ENCODE data around the gene CASQ2. TPM values are rescaled to one million over a fixed set of nuclear protein-coding genes. Genes with fewer than 3 reads are reported as not detected.

The CASQ2 gene
- polyA plus RNA-seq, 1 of the 3 experiments (the other 2 are of a cell fraction): not detected

DNA sequence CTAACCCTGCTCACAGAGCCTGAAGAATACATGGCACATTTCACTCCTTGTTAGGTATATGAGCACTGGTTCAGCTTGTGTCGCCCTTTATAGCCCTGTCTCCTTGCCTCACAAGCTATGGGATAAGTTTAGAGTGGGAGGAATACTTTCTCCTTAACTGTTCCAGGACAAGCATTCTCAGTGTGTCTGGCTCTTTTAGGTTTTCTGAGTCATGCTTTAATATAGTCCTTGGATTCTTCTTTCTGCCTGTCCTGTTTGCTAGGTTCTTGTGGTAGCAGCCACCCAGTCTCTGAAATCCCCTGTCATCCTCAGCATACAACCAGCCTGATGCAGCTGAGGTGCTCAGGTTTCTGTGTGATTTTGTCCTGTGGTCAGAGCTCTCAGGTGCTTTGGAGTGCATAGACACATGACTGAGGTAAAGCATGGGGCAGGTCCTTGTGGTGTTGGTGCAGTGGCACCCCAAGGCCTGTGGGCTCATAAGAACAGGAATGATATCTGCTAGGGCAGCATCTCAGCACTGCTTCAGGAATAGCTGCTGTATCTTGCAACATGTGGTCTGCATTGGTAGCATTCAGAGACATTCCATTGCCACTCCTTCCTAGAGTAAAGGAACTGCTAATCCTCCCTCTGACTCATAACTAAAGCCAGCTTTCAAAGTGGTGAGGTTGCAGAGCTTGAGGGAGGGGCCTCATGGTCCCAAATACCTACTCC, 14.2 kb upstream of the CASQ2 start:
- no peak overlapping the region for H3K9ac ChIP-seq
- H3K36me3 ChIP-seq (replicated peaks in 1 of 2; ENCODE audit: control insufficient read depth in 1 of 2, insufficient read depth in 2 of 2, low read length in 1 of 2): no peaks in the 10 kb centered on the region
- no peak overlapping the region for H2AFZ ChIP-seq (ENCODE audit: low read depth)
- H3K4me3 ChIP-seq (ENCODE audit: low read depth in 2 of 2, low read length in 1 of 2): no peak overlapping the region
- POLR2A ChIA-PET: no interaction called here
- H3F3A ChIP-seq (replicated peaks; ENCODE audit: insufficient read depth): no peaks in the 10 kb centered on the region
- no peak for TF ChIP-seq FOXM1 (IDR thresholded peaks at IDR 0.05; ENCODE audit: low read depth)
- TF ChIP-seq POLR2AphosphoS5 (IDR thresholded peaks at IDR 0.05; ENCODE audit: low read depth, low read length): no peak
- TF ChIP-seq EZH2phosphoT487 (IDR thresholded peaks at IDR 0.05; ENCODE audit: borderline replicate concordance, low read depth): no peak
- TF ChIP-seq, protein P1, sequence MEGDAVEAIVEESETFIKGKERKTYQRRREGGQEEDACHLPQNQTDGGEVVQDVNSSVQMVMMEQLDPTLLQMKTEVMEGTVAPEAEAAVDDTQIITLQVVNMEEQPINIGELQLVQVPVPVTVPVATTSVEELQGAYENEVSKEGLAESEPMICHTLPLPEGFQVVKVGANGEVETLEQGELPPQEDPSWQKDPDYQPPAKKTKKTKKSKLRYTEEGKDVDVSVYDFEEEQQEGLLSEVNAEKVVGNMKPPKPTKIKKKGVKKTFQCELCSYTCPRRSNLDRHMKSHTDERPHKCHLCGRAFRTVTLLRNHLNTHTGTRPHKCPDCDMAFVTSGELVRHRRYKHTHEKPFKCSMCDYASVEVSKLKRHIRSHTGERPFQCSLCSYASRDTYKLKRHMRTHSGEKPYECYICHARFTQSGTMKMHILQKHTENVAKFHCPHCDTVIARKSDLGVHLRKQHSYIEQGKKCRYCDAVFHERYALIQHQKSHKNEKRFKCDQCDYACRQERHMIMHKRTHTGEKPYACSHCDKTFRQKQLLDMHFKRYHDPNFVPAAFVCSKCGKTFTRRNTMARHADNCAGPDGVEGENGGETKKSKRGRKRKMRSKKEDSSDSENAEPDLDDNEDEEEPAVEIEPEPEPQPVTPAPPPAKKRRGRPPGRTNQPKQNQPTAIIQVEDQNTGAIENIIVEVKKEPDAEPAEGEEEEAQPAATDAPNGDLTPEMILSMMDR (IDR thresholded peaks at IDR 0.05): no peak
- no peak for TF ChIP-seq MXI1 (IDR thresholded peaks at IDR 0.05; ENCODE audit: low read depth, low read length)
- no peak for TF ChIP-seq EP300 (IDR thresholded peaks at IDR 0.05; ENCODE audit: borderline replicate concordance in 1 of 2, low read depth in 1 of 2, low read length in 1 of 2)
- TF ChIP-seq TAF1 (IDR thresholded peaks at IDR 0.05; ENCODE audit: borderline replicate concordance, low read depth, low read length): no peak
- TF ChIP-seq NRF1 (IDR thresholded peaks at IDR 0.05; ENCODE audit: low read depth, low read length): no peak
- TF ChIP-seq, protein P2, sequence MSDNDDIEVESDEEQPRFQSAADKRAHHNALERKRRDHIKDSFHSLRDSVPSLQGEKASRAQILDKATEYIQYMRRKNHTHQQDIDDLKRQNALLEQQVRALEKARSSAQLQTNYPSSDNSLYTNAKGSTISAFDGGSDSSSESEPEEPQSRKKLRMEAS (IDR thresholded peaks at IDR 0.05; ENCODE audit: low read depth): no peak
- no peak for TF ChIP-seq MEF2A (IDR thresholded peaks at IDR 0.05; ENCODE audit: borderline replicate concordance, low read depth)
- TF ChIP-seq, protein P3, sequence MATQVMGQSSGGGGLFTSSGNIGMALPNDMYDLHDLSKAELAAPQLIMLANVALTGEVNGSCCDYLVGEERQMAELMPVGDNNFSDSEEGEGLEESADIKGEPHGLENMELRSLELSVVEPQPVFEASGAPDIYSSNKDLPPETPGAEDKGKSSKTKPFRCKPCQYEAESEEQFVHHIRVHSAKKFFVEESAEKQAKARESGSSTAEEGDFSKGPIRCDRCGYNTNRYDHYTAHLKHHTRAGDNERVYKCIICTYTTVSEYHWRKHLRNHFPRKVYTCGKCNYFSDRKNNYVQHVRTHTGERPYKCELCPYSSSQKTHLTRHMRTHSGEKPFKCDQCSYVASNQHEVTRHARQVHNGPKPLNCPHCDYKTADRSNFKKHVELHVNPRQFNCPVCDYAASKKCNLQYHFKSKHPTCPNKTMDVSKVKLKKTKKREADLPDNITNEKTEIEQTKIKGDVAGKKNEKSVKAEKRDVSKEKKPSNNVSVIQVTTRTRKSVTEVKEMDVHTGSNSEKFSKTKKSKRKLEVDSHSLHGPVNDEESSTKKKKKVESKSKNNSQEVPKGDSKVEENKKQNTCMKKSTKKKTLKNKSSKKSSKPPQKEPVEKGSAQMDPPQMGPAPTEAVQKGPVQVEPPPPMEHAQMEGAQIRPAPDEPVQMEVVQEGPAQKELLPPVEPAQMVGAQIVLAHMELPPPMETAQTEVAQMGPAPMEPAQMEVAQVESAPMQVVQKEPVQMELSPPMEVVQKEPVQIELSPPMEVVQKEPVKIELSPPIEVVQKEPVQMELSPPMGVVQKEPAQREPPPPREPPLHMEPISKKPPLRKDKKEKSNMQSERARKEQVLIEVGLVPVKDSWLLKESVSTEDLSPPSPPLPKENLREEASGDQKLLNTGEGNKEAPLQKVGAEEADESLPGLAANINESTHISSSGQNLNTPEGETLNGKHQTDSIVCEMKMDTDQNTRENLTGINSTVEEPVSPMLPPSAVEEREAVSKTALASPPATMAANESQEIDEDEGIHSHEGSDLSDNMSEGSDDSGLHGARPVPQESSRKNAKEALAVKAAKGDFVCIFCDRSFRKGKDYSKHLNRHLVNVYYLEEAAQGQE (IDR thresholded peaks at IDR 0.05; ENCODE audit: low read depth, low read length): no peak
- no peak for TF ChIP-seq RFX5 (IDR thresholded peaks at IDR 0.05; ENCODE audit: low read length)
- no peak for TF ChIP-seq CHD2 (IDR thresholded peaks at IDR 0.05; ENCODE audit: low read length, partially characterized antibody)
- no peak for TF ChIP-seq SIN3A (IDR thresholded peaks at IDR 0.05; ENCODE audit: borderline replicate concordance, low read depth, low read length)
- no peak for TF ChIP-seq NFIC (IDR thresholded peaks at IDR 0.05; ENCODE audit: borderline replicate concordance)
- TF ChIP-seq TEAD4 (IDR thresholded peaks at IDR 0.05; ENCODE audit: borderline replicate concordance, insufficient read depth): no peak
- no peaks in the 10 kb centered on the region; the same call in 1 of the 2 replicates for H3K9me3 ChIP-seq
- no peaks in the 10 kb centered on the region for H3K4me1 ChIP-seq (ENCODE audit: control insufficient read depth in 1 of 2, insufficient read depth in 2 of 2, low read depth in 1 of 2, low read length in 1 of 2)
- H3K27ac ChIP-seq (ENCODE audit: low read depth in 2 of 2, low read length in 1 of 2): no peak overlapping the region
- DNase-seq: no peak
- H3K4me2 ChIP-seq: no peak overlapping the region
- H4K20me1 ChIP-seq (ENCODE audit: insufficient read depth): no peaks in the 10 kb centered on the region
- 17% methylated on average over 1 of the region's 1 CpG for WGBS (ENCODE audit: low lambda C conversion rate)
- peaks cover 3% of the 10 kb centered on the region; the same call in 1 of the 2 replicates for H3K27me3 ChIP-seq (ENCODE audit: insufficient read depth)
- CTCF ChIA-PET: interaction anchor here (1.0 to 3.6 kb wide), 5 partner anchors 11 to 187 kb away, joined by 3 to 20 read pairs (median 5); no protein-coding TSS in a partner anchor
- no peaks in the 10 kb centered on the region for H3K9me2 ChIP-seq
- no peaks in the 10 kb centered on the region for H3K79me2 ChIP-seq (ENCODE audit: insufficient read depth)

Data from SK-N-SH (cell line).